ENCODE results near the gene TMEM267. TPM values are rescaled to one million over a fixed set of nuclear protein-coding genes. Genes with fewer than 3 reads are reported as not detected.
"Not testable (repeated sequence)": the region's sequence is repeated elsewhere in the genome, so short reads cannot be mapped to it uniquely, and the experiment has no call there.

TMEM267 gene
- total RNA-seq, 1 donor from 2014 or later, result 10.2 TPM

DNA sequence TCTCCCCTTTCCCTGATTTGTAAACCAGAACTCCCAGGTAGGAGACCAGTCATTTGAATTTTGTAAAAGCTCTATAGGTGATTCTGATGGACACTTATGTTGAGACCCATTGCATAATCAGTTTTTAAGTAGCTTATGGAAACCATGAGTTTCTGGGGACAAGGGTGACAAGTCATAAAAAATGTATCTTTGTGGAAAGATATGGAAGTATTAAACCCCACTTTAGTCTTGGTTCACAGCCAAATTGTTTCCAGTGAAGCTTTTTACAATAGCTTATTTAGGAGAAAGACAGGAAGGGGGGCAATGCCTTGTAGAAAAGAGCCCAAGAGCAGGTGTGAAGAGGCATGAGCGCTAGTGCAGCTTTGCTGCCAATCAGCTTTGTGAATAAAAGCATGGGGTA is 71.0 kb downstream of the TMEM267 start:
- Mint-ChIP-seq H3K9me3 (no peaks in the 10 kb centered on the region), H3K4me3 (no peak overlapping the region), H3K36me3 (ENCODE audit: low read depth) (no peaks in the 10 kb centered on the region), H3K27me3 (ENCODE audit: low read depth) (no peaks in the 10 kb centered on the region), H3K27ac (ENCODE audit: unreplicated experiment) (no peak overlapping the region), H3K4me1 (no peaks in the 10 kb centered on the region)
- DNase-seq (ENCODE audit: low read depth, low spot score), result no peak
- TF ChIP-seq, protein P1, sequence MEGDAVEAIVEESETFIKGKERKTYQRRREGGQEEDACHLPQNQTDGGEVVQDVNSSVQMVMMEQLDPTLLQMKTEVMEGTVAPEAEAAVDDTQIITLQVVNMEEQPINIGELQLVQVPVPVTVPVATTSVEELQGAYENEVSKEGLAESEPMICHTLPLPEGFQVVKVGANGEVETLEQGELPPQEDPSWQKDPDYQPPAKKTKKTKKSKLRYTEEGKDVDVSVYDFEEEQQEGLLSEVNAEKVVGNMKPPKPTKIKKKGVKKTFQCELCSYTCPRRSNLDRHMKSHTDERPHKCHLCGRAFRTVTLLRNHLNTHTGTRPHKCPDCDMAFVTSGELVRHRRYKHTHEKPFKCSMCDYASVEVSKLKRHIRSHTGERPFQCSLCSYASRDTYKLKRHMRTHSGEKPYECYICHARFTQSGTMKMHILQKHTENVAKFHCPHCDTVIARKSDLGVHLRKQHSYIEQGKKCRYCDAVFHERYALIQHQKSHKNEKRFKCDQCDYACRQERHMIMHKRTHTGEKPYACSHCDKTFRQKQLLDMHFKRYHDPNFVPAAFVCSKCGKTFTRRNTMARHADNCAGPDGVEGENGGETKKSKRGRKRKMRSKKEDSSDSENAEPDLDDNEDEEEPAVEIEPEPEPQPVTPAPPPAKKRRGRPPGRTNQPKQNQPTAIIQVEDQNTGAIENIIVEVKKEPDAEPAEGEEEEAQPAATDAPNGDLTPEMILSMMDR (conservative IDR thresholded peaks at IDR 0.05), result no peak

DNA sequence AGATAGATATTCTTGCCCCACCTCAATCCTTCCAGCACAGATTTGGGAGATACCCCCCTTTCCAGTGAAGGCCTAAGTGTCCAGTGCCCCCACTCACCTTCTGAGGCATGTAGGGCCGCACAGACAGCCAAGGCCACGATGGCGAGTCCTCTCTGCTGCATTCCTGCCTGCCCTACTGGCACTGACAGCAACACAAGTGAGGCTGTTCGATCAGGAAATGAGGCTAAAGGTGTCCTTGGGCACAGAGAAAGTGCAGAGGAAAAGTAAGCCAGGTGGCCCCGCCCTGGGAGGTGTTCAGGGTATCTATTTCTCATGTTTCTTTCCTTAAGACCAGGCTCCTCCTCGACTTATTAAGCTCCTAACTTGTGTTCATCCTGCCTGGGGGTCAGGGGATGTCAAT is 71.5 kb downstream of the TMEM267 start, which contains the start of gene CCL28:
Gene CCL28, minus strand, starts transcription at position 236 of the 400 bp plus-strand sequence. Its CDS starts 75 bp downstream, at position 161.
- Mint-ChIP-seq H3K9me3 (no peaks in the 10 kb centered on the region), H3K36me3 (ENCODE audit: low read depth) (no peaks in the 10 kb centered on the region), H3K4me3 (no peak within 1 kb of the TSS), H3K4me1 (no peaks in the 10 kb centered on the region), H3K27me3 (ENCODE audit: low read depth) (no peaks in the 10 kb centered on the region), H3K27ac (ENCODE audit: unreplicated experiment) (no peak within 1 kb of the TSS)
- TF ChIP-seq, protein P1 (conservative IDR thresholded peaks at IDR 0.05), result no peak
- DNase-seq (ENCODE audit: low read depth, low spot score), result no peak

DNA sequence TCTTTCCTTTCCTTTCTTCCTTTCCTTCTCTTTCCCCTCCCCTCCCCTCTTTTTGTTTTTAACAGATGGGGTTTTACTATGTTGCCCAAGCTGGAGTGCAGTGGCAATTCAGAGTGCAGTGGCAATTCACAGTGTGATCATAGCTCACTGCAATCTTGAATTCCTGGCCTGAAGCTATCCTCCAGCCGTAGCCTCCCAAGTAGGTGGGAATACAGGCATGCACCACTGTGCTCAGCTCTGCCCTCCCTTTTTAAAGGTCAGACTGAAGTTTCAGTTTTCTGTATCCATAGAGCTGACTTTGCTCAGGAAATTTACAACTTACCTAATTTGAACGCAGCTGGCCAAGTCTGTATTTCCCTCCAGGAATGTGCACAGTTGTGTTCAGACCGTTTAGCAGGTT is 72.2 kb downstream of the TMEM267 start:
- no peak for DNase-seq (ENCODE audit: low read depth, low spot score)
- Mint-ChIP-seq H3K27ac (ENCODE audit: unreplicated experiment) (no peak overlapping the region), H3K9me3 (no peaks in the 10 kb centered on the region), H3K4me3 (no peak overlapping the region), H3K4me1 (no peaks in the 10 kb centered on the region), H3K36me3 (ENCODE audit: low read depth) (no peaks in the 10 kb centered on the region), H3K27me3 (ENCODE audit: low read depth) (no peaks in the 10 kb centered on the region)
- TF ChIP-seq, protein P1 (conservative IDR thresholded peaks at IDR 0.05), result no peak

DNA sequence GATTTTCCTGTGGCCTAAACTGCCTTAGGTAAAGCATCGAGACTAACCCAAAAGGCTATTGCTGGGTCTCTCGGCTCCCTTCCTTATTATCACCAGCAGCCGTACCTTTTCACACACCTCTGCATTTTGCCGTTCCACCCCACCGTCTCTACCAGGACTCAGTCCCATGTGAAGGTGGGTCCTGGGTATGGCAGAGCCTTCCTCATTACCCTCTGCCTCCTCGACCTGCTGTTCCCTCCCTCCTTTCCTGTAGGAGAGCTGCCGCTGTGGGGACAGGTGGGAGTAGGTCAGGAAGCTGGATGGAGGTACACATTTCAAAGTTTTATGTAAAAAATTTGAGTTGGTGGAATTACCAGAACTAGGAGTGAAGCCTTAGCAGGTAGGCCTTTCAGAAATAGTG is 73.3 kb downstream of the TMEM267 start:
- TF ChIP-seq, protein P1 (conservative IDR thresholded peaks at IDR 0.05), result no peak
- DNase-seq (ENCODE audit: low read depth, low spot score), result no peak
- H3K27me3 Mint-ChIP-seq (ENCODE audit: low read depth), result peaks cover 2% of the 10 kb centered on the region
- no peaks in the 10 kb centered on the region for H3K36me3 Mint-ChIP-seq (ENCODE audit: low read depth)
- no peak overlapping the region for H3K27ac Mint-ChIP-seq (ENCODE audit: unreplicated experiment)
- H3K4me3 Mint-ChIP-seq, result no peak overlapping the region
- H3K4me1 Mint-ChIP-seq, result no peaks in the 10 kb centered on the region
- no peaks in the 10 kb centered on the region for H3K9me3 Mint-ChIP-seq

DNA sequence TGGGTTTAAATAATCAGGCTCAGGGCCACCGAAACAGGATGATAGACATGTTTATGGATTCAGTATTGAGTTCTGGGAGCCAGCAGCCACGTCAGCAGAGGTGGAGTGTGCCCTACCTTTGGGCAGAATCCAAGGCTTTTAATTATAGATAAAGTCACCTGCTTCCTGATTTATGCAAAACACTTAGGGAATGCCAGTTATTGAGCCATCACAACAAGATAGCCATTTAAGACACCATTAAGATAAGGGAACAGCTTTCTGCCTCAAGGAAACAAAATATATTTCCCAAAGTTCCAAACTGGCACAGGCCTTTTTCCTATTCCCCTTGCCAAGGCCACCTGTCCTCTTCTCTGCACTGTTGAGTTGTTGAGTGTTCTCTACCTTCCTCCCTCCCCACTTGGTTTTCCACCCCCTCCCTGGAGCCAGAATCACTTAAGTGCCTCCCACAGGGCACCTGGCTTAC is 73.8 kb downstream of the TMEM267 start:
- TF ChIP-seq, protein P1 (conservative IDR thresholded peaks at IDR 0.05), result no peak
- Mint-ChIP-seq H3K36me3 (ENCODE audit: low read depth) (no peaks in the 10 kb centered on the region), H3K9me3 (no peaks in the 10 kb centered on the region), H3K4me3 (no peak overlapping the region), H3K27me3 (ENCODE audit: low read depth) (peaks cover 7% of the 10 kb centered on the region), H3K27ac (ENCODE audit: unreplicated experiment) (no peak overlapping the region), H3K4me1 (no peaks in the 10 kb centered on the region)
- DNase-seq (ENCODE audit: low read depth, low spot score), result no peak

DNA sequence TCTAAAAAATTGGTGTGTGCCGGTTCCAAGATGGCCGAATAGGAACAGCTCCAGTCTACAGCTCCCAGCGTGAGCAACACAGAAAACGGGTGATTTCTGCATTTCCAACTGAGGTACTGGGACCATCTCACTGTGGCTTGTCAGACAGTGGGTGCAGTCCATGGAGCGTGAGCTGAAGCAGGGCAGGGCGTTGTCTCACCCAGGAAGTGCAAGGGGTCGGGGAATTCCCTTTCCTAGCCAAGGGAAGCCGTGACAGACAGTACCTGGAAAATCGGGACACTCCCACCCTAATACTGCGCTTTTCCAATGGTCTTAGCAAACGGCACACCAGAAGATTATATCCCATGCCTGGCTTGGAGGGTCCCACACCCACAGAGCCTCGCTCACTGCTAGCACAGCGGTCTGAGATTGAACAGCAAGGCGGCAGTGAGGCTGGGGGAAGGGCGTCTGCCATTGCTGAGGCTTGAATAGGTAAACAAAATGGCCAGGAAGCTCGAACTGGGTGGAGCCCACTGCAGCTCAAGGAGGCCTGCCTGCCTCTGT is 81.1 kb downstream of the TMEM267 start:
- H3K27ac Mint-ChIP-seq (ENCODE audit: unreplicated experiment); H3K4me1 Mint-ChIP-seq; H3K36me3 Mint-ChIP-seq (ENCODE audit: low read depth); H3K9me3 Mint-ChIP-seq; H3K4me3 Mint-ChIP-seq; DNase-seq (ENCODE audit: low read depth, low spot score): not testable (repeated sequence)
- peaks cover 23% of the 10 kb centered on the region for H3K27me3 Mint-ChIP-seq (ENCODE audit: low read depth)
